A673 (cell line): ENCODE results near the gene AAGAB. TPM values are rescaled to one million over a fixed set of nuclear protein-coding genes. Genes with fewer than 3 reads are reported as not detected.

Source experiments
- BruUV-seq: library from RNA; stranded (reverse); fragments of 400-500 nt; replicated peaks from 2 replicates; lab custom pipeline; 2021; lab: Mats Ljungman, UMichigan
- CTCF ChIA-PET: fragments of 300-600 bp; sonication (Branson Sonifier 250); formaldehyde crosslinking; loops from one replicate; lab custom pipeline; 2022; ENCODE audit warnings: antibody characterized with exemption; lab: Charles Lee
- POLR2A ChIA-PET: fragments of 300-600 bp; sonication (Branson Sonifier 250); formaldehyde crosslinking; loops from one replicate; lab custom pipeline; 2022; ENCODE audit warnings: antibody characterized with exemption; ENCODE audit not compliant: low non-redundant PET; lab: Charles Lee
- DNase-seq: peaks from one replicate; pipeline ENCODE4 v3.0.0-alpha.2; 2015; ENCODE audit warnings: low spot score
- H3K27ac ChIP-seq: fragments of 200-600 bp; sonication (generic); 2 replicates; pipeline ENCODE4 v1.5.1; 2016; ENCODE audit warnings: mixed run types, low read depth, mild to moderate bottlenecking, mixed read lengths, antibody characterized with exemption, low read length; ENCODE audit not compliant: poor library complexity, severe bottlenecking
- H3K27me3 ChIP-seq: fragments of 200-600 bp; sonication (generic); replicated peaks from 2 replicates; pipeline ENCODE4 v1.6.1; 2017; ENCODE audit warnings: mixed run types, low read depth, mild to moderate bottlenecking, mixed read lengths, antibody characterized with exemption, low read length; ENCODE audit not compliant: insufficient read depth, poor library complexity
- H3K36me3 ChIP-seq: fragments of 200-600 bp; sonication (generic); 2 replicates; pipeline ENCODE4 v1.6.1; 2016; ENCODE audit warnings: mixed run types, mild to moderate bottlenecking, mixed read lengths, antibody characterized with exemption, low read length; ENCODE audit not compliant: insufficient read depth, poor library complexity, severe bottlenecking
- H3K4me1 ChIP-seq: fragments of 200-600 bp; sonication (generic); 2 replicates; pipeline ENCODE4 v1.6.1; 2017; ENCODE audit warnings: mixed run types, mild to moderate bottlenecking, mixed read lengths, antibody characterized with exemption, low read length; ENCODE audit not compliant: insufficient read depth, poor library complexity, severe bottlenecking
- H3K4me3 ChIP-seq: fragments of 200-600 bp; sonication (generic); 2 replicates; pipeline ENCODE4 v1.5.1; 2016; ENCODE audit warnings: low read depth, mixed run types, mild to moderate bottlenecking, mixed read lengths, low read length; ENCODE audit not compliant: poor library complexity, severe bottlenecking
- H3K9me3 ChIP-seq: fragments of 200-600 bp; sonication (generic); 2 replicates; pipeline ENCODE4 v1.6.1; 2016; ENCODE audit warnings: mixed run types, low read depth, mild to moderate bottlenecking, mixed read lengths, antibody characterized with exemption, low read length; ENCODE audit not compliant: poor library complexity, severe bottlenecking
- EZH2 ChIP-seq: fragments of 200-600 bp; sonication (generic); IDR thresholded peaks from 2 replicates; pipeline ENCODE4 v1.6.1; 2017; ENCODE audit warnings: borderline replicate concordance, low read depth, mild to moderate bottlenecking, mixed read lengths, antibody characterized with exemption, low read length; ENCODE audit not compliant: poor library complexity, severe bottlenecking
- intact Hi-C: fragments of 100-400 bp; cut with micrococcal nuclease; formaldehyde crosslinking; loops from one replicate; pipeline ENCODE4 v1.10.0; 2022; ENCODE audit not compliant: unreplicated experiment
- total RNA-seq: library from RNA; stranded (reverse); gene quantifications from 2 replicates; pipeline ENCODE4 v1.2.3, GENCODE V29; 2021
- TF ChIP-seq, protein P1 (sequence below): fragments of 300-800, 200-600 bp; sonication (generic); conservative IDR thresholded peaks from 2 replicates; pipeline ENCODE4 v1.5.1; 2017; ENCODE audit warnings: low read depth, mild to moderate bottlenecking, antibody characterized with exemption, low read length, moderate library complexity, mixed read lengths

Gene AAGAB
- total RNA-seq, 1 experiment from 2014 or later: 54.8 TPM

DNA sequence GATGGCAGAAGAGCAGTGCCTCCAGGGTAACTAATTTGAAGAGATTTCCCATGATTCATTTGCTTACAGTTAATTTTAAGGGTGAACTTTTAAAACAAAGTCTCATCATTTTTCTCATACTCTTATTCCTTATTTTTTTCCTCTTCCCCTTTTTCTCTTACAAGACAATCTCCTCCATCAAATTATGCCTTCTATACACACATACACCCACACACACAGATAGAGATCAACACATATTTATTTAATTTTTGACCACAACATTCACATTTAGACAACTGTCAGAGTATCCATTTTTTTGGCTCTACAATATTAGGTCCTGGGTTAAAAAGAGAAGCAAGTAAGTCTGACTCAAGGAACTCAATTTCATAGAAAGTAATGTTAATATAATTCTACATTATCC, 37.6 kb downstream of the AAGAB start:
- ChIA-PET POLR2A (no interaction called here), CTCF (no interaction called here)
- no peak for TF ChIP-seq EZH2
- TF ChIP-seq, protein P1, sequence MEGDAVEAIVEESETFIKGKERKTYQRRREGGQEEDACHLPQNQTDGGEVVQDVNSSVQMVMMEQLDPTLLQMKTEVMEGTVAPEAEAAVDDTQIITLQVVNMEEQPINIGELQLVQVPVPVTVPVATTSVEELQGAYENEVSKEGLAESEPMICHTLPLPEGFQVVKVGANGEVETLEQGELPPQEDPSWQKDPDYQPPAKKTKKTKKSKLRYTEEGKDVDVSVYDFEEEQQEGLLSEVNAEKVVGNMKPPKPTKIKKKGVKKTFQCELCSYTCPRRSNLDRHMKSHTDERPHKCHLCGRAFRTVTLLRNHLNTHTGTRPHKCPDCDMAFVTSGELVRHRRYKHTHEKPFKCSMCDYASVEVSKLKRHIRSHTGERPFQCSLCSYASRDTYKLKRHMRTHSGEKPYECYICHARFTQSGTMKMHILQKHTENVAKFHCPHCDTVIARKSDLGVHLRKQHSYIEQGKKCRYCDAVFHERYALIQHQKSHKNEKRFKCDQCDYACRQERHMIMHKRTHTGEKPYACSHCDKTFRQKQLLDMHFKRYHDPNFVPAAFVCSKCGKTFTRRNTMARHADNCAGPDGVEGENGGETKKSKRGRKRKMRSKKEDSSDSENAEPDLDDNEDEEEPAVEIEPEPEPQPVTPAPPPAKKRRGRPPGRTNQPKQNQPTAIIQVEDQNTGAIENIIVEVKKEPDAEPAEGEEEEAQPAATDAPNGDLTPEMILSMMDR: no peak
- Histone ChIP-seq H3K27me3 (no peaks in the 10 kb centered on the region), H3K4me3 (no peak overlapping the region), H3K36me3 (no peaks in the 10 kb centered on the region), H3K9me3 (no peaks in the 10 kb centered on the region), H3K4me1 (no peaks in the 10 kb centered on the region), H3K27ac (no peak overlapping the region)
- DNase-seq: no peak
- no TSS peak for BruUV-seq
- intact Hi-C loops: no loop called here

DNA sequence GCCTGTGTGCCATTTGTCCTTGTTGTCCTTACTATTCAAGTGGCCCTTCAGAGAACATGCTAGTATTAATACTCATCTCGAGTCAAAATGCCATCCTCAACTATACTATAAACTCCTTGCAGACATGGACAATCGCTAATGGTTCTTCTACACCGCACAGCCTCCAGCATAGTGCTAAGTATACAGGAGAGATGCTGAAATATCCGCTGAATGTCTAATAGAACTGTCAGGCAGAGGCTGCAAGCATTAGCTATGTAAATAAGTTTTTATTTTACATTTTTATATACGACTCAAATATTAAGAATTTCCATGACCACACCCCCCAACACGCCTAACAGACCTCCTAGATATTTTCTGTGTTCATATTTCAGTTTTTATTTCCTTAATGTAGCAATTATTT, 39.4 kb downstream of the AAGAB start:
- Histone ChIP-seq H3K27me3 (no peaks in the 10 kb centered on the region), H3K4me1 (no peaks in the 10 kb centered on the region), H3K9me3 (no peaks in the 10 kb centered on the region), H3K4me3 (no peak overlapping the region), H3K27ac (no peak overlapping the region), H3K36me3 (no peaks in the 10 kb centered on the region)
- POLR2A ChIA-PET: no interaction called here
- BruUV-seq: no TSS peak
- intact Hi-C loops: no loop called here
- no peak for TF ChIP-seq EZH2
- TF ChIP-seq, protein P1: no peak
- CTCF ChIA-PET: no interaction called here
- DNase-seq: no peak

DNA sequence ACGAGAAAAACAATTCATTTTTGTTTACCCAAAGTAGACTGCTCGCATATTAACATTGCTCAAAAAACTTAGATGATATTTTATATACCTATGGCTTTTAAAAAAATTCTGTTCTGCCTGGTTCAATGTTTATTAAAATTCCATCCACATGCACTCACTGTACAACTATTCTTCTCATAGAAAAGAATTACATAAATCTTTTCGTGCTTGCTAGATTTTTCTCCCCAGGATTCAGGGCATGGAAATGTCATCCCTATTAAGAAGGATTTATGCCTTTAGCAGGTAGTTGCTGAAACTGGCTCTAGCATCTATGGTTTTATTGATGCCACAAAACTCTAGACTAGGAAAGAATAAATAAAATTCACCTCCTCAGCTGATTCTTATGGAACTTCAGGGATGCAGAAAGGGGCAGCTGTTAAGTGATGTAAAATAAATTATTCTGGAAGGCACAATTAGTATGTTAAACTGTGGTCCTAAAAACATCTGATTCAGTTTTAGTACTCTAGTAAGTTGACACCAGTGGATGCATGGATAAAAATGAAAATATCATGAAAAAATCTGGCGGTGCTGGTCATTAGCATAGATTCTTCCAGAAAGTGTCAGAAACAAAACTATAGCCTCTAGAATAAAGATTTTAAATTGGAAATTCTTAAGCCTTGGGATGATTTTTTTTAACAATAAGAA, 41.6 kb downstream of the AAGAB start:
- no peaks in the 10 kb centered on the region for H3K9me3 ChIP-seq
- intact Hi-C loops: no loop called here
- no peak overlapping the region for H3K27ac ChIP-seq
- no peak overlapping the region for H3K4me3 ChIP-seq
- CTCF ChIA-PET: no interaction called here
- DNase-seq: no peak
- no peaks in the 10 kb centered on the region for H3K4me1 ChIP-seq
- H3K36me3 ChIP-seq: peaks cover 9% of the 10 kb centered on the region
- POLR2A ChIA-PET: no interaction called here
- TF ChIP-seq EZH2: no peak
- BruUV-seq: no TSS peak
- H3K27me3 ChIP-seq: no peaks in the 10 kb centered on the region
